CD4-positive, alpha-beta T cell treated with Interleukin-6 at 100 ng/mL for 8 hours (primary cell): Measurements from ENCODE around the gene HOXB7.

Experiments
- DNase-seq: peaks from one replicate; pipeline ENCODE4 v3.0.0-alpha.2; 2020; ENCODE audit warnings: mixed read lengths, low spot score

HOXB7 gene

DNA sequence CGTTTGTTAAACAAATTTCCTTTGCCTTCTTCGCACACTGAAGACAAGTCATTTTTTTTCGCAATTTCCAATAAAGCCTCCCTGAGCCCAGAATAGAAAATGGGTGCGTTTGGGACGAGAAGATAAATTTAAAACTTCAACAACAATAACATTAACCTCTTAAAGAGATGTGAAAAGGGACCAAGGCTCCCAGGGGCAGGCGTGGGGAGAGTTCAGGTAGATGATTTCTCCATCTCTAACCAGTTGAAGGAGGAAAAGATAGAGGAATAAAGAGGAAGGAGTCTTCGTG lies 31.4 kb downstream of the HOXB7 start:
- no peak for DNase-seq

DNA sequence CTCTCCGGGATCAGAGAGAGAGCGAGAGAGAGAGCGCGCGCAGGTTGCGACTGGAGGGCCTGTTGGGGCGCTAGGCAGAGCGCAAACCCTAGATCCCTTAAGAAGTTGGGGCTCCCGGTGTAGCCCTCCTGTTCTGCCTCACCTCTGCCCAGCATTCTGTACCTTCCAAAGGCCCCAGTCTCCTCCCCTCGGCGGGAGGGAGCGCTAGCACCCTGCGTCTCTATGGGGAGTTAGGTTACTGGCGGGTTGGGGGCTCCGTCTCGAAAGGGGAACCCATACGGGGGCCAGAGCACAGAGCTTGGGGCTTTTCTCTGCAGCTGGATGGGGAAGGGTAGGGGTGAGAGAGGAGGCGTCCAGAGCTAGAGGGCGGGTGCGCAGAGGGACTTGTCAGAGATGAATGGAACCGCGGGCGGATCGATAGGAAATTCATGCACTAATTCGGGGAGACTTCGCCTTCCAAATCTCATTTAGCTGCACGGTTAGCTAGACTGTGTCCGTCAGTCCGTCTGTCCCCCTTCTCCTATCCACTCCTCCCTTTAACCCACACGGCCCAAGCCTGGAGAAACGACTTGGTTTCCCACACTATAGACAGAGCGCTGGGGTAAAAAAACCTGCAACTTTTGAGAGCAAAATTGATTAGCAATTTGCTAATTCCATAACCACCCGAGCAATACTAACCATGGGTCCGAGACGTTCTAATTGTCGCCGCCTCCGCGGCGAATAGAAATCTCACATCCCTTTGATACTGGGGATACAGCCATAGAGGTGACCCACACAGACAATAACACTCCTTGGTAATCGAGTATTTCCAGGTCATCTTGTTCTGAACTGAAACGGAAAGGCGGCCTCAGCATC lies 32.0 kb downstream of the HOXB7 start:
- DNase-seq, result no peak

DNA sequence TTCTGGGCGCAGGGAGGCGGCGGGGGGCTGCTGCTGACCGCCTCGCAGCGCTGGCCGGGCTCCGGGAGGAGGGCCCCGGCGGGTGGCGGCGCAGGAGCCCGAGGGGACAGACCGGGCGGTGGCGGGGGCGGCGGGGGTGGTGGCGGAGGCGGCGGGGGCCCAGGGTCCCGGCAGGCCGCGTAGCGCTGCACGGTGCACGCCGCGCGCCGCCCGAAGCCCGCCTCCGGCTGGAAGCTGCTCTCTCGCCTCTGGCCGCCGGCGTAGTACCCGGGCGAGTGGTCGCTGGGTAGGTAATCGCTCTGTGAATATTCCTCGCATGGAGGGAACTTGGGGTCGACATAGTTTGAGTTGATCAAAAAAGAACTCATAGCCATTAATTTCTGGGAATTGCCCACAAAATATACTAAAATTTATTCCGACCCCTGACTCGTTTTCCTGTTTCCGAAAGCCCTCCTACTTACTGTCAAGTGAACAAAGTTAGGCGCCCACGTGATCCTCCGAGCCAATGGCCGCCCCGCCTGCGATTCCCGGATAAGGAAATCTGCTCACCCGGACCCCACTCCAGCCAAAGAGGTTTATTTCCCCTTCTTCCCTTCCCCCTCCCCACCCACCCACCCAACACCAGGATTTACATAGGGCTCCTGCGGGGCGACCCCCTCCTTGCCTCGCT lies 32.7 kb downstream of the HOXB7 start, which contains the start of gene HOXB4:
Gene HOXB4 (minus strand): TSS at position 405 of the 670 bp plus-strand sequence. CDS start 31 bp downstream, at position 374.
- DNase-seq, result peak; percentile 68

DNA sequence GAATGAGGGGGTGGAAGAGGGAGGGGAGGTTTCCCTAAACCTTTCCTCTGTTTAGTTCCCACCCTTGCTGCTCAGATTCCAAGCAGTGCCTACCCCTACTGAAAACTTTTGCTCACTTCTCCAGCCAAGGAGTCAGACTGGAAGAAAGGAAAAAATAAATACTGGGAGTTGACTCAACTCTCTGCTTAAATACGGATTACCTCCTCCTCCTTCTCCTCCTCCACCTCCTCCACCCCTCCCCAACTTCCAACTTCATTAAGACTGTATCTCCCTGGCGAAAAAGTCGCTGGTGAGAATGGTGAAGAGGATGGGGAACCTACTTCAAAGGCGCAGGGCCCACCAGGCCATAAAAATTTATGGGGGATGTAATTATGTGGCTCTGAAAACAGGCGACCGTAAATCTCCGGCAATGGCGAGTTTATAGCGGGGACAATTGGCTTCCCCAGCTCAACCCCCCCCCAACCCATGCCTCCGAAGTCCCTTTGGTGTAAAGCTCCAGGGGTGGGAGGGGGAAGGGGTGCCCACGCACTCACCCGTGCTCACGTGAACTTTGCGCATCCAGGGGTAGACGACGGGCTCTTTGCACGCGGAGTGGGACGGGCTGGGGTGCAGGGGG lies 33.4 kb downstream of the HOXB7 start:
- no peak for DNase-seq

DNA sequence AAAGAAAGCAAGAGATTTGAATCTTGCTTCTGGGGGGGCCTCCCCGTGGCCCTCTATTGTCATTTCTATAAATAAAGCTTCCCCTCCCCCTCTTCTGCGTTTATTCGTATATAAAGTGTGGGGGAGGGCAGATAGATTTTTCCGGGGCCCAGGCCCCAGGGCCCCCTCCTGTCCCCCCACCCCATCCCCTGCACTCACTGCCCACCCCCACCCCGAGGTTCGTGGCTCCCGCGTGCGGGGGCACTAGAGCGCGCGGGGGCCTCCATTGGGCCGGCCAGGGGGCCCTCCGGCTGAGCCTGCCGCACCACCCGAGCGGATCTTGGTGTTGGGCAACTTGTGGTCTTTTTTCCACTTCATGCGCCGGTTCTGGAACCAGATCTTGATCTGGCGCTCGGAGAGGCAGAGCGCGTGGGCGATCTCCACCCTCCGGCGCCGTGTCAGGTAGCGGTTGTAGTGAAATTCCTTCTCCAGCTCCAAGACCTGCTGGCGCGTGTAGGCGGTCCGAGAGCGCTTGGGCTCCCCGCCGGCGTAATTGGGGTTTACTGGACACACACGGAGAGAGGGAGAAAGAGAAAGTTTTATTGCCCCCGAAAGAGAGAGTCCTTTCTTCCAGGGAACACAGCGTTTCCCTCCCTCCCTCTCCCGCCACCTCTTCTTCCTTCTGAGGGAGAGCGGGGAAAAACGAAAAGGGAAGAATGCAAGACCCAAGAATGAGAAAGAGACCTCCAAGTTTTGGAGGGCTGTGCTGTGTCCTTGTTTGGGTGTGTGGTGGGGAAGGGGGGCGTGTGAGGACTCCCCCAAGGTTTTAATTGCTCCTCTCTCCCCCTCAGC lies 34.1 kb downstream of the HOXB7 start:
- DNase-seq, result no peak

DNA sequence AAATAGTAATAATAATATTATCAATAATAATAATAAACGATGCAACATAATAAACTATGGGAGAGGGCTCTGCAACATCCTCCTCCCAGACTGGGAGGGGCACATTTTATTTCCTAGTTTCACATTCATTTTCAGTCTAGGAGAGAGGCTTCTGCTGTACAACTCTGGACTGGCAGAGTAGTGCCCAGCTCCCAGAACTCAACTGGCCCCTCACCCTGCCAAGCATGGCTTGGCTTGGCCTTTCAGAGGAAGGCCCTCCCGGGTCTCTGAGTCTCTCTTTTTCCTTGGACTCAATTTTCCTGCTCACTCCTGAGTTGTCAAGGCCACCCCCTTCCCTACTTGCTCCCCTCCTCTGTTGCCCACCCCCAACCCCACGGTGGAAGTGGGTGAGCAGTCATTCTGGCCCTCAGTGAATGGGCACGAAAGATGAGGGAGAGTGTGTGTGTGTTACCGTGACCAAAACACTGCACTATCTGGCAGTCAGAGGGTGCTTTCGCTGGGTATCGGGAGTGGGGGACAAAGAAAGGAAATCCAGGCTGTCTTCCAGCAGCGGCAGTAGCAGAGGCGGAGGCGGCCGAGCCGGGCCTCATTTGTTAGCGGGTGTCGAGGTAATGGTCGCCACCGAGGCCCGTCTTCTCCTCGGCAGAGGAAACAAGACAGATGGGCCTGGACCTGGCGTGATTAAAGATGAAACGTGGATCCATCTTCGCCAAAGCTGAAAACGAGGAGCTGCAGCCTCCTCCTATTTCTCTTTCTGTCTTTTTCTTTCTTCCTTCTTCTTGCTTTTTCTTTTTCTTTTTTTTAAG lies 34.9 kb downstream of the HOXB7 start:
- DNase-seq, result no peak

DNA sequence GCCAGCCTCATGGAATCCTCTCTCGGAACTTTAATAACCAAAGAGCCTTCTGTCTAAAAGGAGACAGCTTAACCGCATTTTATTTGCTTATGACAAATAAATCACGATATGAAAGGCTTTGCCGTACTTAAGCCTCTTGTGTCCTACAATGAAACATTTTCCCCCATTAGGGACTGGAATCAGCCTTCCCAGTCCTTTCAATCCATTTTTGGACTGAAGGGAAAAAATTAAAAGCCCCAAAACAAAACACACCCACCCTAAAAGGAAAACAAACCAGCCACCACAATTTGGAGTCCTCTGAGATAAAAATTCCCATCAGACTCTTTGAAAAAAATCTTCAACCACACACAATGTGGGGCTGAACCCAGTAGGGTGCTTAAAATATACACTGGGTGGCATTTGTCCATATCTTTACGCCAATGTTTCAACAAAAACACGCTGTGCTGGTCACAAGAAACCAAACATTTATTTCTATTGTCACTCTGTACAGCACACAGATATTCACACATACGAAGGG lies 35.7 kb downstream of the HOXB7 start:
- no peak for DNase-seq

DNA sequence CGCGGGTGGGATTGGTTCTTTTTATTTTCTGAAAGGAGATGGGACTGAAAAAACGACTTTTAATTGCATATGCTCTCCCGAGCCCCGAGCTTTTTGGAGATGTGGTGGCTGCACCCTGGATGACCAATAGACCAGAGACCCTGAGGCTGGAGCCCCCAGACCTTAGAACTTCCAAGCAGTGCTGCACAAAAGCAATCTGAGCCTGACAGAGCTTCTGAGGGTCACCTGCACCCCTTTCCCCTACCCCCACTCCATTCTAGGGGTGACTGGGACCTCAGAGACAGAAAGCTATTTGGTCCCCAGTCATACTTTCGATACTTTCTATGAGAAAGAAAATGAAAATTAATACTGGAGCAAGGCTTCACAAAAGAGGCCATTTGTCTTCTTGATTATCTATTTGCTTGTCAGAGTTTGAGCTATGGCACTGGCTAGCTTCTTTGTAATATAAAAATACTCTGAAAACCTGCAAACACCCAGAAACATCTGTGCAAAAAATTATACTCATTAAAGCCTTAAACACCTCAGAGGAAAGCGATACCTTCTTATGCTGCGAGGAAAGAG lies 36.2 kb downstream of the HOXB7 start:
- no peak for DNase-seq

DNA sequence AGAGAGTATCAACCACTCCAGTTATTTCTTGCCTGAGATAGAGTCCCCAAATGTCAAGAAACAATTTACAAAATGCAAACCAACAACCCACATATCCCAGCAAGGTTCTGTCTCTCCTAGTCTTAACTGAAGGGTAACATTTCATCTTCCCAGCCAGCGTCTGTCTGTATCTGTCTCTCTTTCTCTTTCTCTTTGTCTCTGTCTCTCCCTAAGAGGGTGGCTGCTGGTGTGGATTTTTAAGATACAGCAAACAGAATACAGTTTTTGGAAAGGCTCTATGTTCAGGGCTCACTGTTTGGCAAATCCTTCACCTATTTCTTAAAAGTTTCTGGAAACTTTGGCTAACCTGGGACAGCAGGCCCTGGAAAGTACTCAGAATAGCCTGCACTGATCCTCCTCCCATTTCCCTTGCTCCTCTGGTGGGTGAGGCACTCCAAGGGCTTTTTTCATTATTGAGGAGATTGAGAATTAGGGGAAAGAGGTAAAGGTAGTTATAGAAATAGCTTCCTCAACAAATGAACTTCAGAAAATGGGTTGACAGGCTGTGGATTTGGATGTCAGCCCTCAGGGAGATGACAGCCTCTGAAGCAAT lies 38.9 kb downstream of the HOXB7 start:
- no peak for DNase-seq

DNA sequence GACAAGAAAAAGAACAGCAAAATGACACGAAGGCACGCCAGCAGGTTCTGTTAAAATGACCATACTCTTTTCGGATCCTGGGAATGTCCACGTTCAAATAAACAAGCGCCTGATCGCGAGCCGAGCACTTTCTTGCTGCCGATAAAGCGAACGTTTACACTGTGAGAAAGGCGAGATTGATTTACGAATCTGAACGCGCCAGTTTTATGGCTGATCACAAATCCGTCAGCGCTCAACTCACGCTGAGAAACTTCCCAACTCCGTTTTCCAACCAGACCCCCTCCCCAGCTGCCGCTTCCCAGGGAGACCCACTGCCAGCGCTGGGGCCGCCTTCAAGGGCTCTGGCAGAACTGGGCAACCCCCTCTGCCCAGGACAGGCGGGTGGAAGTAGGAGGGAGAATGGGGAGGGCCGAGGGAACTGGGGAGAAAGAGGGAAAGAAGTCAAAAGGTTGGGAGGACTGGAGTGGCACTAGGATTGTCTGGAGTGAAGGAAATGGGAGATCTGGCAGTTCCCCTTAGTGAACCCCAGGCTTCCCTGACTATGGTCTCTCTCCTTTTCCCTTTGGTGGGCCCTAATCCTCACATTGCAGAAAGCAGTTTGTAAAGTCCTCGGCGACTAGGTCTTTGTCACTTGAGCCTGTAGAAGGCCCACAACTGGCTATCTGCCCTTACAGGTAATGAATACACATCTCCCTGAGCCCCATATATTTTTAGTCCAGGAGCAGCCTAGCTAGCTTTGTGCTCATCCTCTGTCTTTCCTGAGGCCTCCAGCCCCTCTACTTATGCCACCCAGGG lies 39.6 kb downstream of the HOXB7 start:
- DNase-seq, result no peak

DNA sequence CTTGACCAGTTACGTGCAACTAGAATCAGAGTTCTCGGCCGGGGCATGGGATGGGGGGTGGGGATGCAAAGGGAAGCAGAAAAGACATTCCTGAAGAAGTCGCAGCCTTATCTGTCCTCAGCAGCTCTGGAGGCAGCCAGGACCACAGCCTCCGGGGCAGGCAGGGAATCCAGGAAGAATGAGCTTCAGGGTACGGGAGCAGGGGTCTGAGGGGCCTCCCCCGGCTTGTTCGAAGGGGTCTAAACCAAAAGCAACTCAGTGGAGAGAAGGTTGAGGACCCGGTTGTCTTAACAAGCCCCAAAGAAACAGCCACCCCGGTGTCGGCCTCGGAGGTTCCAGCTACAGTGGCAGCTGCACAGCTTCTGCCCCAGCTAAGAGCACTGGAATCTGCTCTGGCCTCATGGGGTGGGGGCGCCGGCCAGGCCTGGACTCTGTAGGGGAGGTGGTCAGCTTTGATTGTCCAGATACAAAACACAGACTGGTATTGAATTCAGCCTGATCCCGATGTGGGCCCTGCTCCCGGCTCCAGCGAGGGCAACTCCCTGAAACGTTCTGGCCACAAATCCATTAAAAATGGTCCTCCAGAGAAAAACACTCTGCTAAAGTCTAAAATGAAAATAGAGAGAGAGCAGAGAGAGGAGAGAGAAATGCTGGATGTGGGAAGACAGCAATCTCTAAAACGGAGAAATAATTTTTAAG lies 40.3 kb downstream of the HOXB7 start:
- no peak for DNase-seq

DNA sequence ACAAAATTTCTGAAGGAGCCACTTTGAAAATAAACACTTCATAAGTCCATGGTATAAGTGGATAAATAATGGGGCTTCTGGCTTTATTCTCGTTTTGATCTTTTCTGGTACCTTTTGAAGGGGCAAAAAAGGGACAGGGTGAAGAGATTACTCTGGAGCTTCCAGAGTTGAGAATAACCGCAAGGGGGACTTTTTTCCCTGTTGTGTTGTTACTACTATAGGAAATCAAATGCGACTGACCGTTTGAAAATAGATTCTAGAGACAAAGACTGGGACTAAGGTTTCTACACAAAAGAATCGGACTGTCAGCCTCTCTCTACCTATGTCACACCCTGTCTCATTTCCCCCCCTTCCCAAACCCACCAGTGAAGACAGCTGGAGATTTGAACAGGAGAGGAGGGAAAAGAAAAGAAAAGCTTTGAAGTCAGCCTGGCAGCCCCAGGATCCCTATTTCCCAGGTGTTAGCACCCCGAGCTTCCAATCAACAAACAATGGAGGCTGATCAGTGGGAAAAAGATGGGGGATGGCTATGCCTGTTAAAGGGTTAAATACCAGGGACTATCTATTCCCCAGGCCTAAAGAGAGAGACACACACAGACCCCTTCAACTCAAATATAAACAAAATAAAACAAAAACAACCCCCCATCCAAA lies 41.0 kb downstream of the HOXB7 start:
- no peak for DNase-seq

DNA sequence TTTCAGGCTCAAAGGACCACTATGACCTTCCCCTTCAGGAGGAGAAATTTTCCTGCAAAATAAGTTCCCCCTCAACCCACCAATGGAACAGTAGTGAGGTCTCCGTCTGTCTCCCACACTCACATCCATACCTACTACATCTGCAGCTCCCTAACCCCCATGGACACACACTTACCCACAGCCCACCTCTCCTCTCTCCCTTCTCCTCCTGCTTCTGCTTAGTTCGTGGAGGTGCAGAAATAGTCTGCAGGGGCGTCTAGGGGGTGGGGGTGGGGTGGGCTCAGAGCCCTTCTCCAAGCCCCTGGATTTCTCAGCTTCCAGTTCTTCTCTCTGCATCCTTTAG lies 41.6 kb downstream of the HOXB7 start:
- no peak for DNase-seq

DNA sequence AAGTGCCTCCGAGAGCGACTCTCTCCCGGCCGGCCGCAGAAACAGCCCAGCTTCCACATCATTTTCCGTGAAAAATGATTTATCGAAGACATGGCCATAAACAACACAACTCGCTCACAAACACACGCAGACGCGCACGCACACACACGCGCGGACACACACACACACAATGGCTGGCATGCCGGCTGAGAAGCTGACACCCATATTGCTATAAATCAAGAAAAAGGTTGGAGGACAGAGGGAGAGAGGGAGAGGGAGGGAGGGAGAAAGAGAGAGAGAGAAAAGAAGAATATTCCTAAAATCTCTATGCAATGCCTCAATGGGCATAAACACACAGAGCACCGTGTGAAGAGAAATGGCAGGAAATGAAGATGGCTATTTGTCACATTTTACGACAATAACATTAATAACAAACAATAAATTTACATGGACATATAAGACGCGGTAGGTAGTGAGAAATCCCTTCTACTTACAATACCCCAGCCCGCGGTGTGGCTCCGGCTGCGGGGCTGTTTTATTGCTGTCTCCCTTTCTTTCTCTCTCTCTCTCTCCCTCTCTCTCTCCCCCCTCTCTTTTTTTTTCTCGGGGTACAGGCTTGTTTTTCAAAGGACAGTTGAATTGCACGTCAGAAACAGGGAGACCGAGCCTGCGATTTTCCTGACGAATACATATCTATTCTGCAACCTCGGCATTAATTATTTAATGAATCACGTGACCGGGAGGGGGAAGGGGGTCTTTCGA lies 42.1 kb downstream of the HOXB7 start:
- no peak for DNase-seq

DNA sequence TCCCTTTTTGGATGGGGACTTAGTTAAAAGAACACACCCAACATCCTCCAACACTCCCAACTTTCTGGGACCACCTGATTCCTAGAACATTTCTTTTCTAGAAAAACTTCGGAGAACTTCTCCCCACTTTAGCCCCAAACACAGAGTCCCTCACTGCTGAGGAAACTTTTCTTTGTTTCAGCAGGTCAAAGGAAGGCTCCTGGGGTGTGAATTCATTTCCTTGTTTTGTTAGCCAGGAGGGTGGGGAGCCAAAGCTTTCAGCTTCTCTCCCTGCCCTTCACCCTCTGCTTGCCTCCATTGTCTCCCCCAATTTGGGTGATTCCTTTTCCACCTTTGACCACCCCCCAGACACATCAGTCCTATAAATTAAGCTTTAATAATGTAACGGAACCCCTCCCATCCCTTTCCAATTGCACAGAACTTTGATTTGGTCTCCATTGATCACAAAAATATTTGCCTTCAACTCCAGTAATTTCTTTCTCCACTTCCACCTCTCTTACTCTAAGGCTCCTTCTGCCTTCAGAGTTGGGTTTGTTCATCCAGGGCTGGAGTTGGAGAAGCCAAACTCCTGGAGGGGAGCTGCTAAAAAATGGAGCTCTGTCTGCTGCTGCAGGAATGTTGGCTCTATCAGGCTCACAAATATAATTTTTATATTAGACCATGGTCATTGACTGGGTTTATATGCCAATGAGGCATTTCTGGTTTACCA lies 43.0 kb downstream of the HOXB7 start:
- no peak for DNase-seq

DNA sequence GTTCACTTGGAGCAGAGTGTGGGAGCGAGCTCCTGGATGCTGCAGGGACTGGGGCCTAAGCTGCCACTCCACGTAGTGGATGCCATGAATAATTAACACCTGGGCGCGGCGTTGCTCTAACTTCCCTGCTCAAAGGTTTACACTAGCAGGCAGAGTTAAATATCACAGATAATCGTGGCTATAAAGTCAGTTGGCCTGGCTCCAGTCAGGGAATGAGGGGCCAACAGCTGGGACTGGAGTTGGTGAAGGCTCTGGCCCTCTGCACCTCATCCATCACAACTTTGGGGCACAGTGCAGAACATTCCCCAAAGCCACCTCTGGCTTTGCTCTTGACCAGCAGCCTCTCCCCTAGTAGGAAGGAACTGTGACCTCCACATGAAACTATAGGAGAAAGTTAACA lies 43.6 kb downstream of the HOXB7 start:
- no peak for DNase-seq

DNA sequence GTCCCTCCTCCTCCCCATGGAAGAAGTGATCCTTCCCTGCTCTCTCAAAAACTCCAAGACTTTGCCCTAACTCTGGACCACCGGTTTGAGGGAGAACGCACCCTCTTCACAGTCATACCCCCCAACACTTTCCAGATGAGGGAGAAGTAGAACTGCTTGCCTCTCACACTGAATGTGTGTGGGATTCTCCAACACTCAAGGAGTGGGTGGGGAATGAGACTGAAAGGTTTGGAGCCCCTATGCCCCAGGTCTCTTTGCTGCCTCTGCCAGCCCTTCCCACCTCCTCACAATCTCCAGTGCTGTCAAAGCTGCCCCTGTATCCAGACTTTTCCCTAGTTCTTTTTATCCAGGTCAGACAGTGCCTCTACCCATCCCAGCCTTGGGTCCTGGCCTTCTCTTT lies 44.1 kb downstream of the HOXB7 start:
- no peak for DNase-seq
